Measurements from ENCODE around the gene FOXC2.
A peak's percentile ranks its signal among the peaks of the same experiment; 100 is the strongest.

Gene FOXC2

GRCh38 chr16:86566601-86566965 is at the start of gene FOXC2:
FOXC2 (plus strand) TSS chr16:86566829; CDS start chr16:86567336, 507 bp downstream.
- no peak for DNase-seq

- DNase-seq: no peak
These were observed 49.6 kb upstream of the FOXC2 start for GRCh38 chr16:86517033-86517432.

- peak; percentile 20 for DNase-seq
These were observed 48.9 kb upstream of the FOXC2 start for GRCh38 chr16:86517652-86518258.

GRCh38 chr16:86519007-86519648 is 47.5 kb upstream of the FOXC2 start:
- DNase-seq: no peak

GRCh38 chr16:86519649-86520316 is 46.8 kb upstream of the FOXC2 start:
- peak; percentile 34 for DNase-seq

- DNase-seq: no peak
These were observed 46.1 kb upstream of the FOXC2 start for GRCh38 chr16:86520317-86521210.

GRCh38 chr16:86521236-86522197 is 45.1 kb upstream of the FOXC2 start:
- DNase-seq: no peak

- DNase-seq: no peak
These were observed 44.0 kb upstream of the FOXC2 start for GRCh38 chr16:86522634-86523033.

- no peak for DNase-seq
These were observed 43.4 kb upstream of the FOXC2 start for GRCh38 chr16:86523166-86523740.

GRCh38 chr16:86524029-86524428 is 42.6 kb upstream of the FOXC2 start:
- no peak for DNase-seq

GRCh38 chr16:86525696-86526095 is 40.9 kb upstream of the FOXC2 start:
- no peak for DNase-seq

- no peak for DNase-seq
These were observed 39.3 kb upstream of the FOXC2 start for GRCh38 chr16:86527366-86527765.

- DNase-seq: no peak
These were observed 38.3 kb upstream of the FOXC2 start for GRCh38 chr16:86528061-86528929.

GRCh38 chr16:86529160-86529559 is 37.5 kb upstream of the FOXC2 start:
- DNase-seq: no peak

GRCh38 chr16:86530251-86531190 is 36.1 kb upstream of the FOXC2 start:
- no peak for DNase-seq

- DNase-seq: no peak
These were observed 35.5 kb upstream of the FOXC2 start for GRCh38 chr16:86531191-86531545.

- DNase-seq: no peak
These were observed 34.7 kb upstream of the FOXC2 start for GRCh38 chr16:86531641-86532525.

GRCh38 chr16:86532526-86532815 is 34.2 kb upstream of the FOXC2 start:
- no peak for DNase-seq

GRCh38 chr16:86533076-86533475 is 33.6 kb upstream of the FOXC2 start:
- DNase-seq: no peak
